GM18870 (cell line): ENCODE results near the gene UGT1A1.
"Not testable (repeated sequence)": the region's sequence is repeated elsewhere in the genome, so short reads cannot be mapped to it uniquely, and the experiment has no call there.

ENCODE experiments used
- ATAC-seq: cut with Tn5 transposase; IDR thresholded peaks from one replicate; pipeline ENCODE4 v1.9.1; 2021; ENCODE audit warnings: moderate library complexity; ENCODE audit not compliant: unreplicated experiment

UGT1A1 gene

DNA sequence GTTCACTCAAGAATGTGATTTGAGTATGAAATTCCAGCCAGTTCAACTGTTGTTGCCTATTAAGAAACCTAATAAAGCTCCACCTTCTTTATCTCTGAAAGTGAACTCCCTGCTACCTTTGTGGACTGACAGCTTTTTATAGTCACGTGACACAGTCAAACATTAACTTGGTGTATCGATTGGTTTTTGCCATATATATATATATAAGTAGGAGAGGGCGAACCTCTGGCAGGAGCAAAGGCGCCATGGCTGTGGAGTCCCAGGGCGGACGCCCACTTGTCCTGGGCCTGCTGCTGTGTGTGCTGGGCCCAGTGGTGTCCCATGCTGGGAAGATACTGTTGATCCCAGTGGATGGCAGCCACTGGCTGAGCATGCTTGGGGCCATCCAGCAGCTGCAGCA, at the start of gene UGT1A1:
Gene UGT1A1 (plus strand): TSS at position 228 of the 400 bp plus-strand sequence. CDS start 18 bp downstream, at position 246.
- no peak for ATAC-seq

DNA sequence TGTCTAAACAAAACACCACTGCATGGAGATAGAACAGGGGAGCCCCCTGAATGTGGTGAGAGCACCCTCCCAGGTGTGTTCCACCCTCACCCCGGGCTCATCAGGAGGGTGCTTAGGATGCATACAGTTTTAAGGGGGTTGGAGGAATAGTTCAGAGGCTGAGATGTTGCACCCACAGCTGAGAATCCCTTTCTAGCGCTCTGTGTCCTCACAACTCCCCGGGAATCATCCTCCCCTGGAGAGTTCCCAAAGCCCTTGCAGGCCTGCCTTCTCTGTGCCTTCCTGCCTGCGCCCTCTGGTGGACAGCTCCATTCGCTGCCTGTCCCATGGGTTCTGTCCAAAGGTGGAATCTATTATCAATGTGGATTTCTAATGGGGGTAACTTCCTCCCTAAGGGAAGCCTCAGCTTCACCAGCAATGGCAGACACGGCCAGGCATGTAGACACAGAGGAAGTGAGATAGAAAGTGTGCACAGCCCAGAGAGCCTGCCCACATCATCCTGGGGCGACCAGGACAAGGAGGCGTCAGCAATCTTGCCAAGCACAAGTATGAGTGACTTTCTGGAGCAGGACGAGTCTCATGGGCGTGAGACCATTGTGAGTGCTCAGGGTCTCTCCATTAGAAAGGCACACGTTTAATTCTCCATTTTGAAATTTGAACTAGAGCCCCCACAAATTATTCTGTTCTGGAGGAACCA, 48.6 kb upstream of the UGT1A1 start:
- no peak for ATAC-seq

DNA sequence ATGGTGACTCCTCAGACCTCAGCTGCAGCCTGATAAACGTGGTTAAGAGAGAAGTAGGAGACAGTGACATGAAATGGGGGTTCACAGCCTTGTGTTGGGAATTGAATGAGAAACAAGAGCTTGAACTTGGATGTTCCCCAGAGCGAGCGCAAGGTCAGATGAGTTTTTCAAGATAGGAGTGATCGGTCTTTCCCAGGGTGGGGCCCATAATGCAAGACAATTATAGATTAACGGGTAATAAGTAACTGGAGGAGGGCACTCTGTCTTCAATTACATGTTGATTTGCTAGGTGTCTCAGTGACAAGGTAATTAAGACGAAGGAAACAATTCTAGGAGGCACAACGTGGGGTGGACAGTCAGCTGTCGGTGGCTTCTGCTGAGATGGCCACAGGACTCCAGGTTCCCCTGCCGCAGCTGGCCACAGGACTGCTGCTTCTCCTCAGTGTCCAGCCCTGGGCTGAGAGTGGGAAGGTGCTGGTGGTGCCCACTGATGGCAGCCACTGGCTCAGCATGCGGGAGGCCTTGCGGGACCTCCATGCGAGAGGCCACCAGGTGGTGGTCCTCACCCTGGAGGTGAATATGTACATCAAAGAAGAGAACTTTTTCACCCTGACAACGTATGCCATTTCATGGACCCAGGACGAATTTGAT, 47.3 kb upstream of the UGT1A1 start, which contains the start of gene UGT1A5:
Gene UGT1A5 (plus strand): TSS at position 297 of the 651 bp plus-strand sequence. CDS start 85 bp downstream, at position 382.
- ATAC-seq: no peak

DNA sequence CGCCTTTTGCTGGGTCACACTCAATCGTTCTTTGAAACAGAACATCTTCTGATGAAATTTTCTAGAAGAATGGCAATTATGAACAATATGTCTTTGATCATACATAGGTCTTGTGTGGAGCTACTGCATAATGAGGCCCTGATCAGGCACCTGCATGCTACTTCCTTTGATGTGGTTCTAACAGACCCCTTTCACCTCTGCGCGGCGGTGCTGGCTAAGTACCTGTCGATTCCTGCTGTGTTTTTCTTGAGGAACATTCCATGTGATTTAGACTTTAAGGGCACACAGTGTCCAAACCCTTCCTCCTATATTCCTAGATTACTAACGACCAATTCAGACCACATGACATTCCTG, 46.8 kb upstream of the UGT1A1 start:
- no peak for ATAC-seq

- ATAC-seq: no peak
Measured at GRCh38 chr2:233714121-233714520, 45.9 kb upstream of the UGT1A1 start.

- ATAC-seq: no peak
Measured at GRCh38 chr2:233718552-233718951, 41.5 kb upstream of the UGT1A1 start, which contains the start of gene UGT1A4. TSS of gene UGT1A4 (plus strand) at chr2:233718736. CDS start at chr2:233718821, 85 bp downstream.

GRCh38 chr2:233728723-233729301, 31.3 kb upstream of the UGT1A1 start, which contains the start of gene UGT1A3:
TSS of gene UGT1A3 (plus strand) at chr2:233729042. CDS start at chr2:233729127, 85 bp downstream.
- ATAC-seq: no peak

- not testable (repeated sequence) for ATAC-seq
Measured at GRCh38 chr2:233736868-233737653, 23.0 kb upstream of the UGT1A1 start.

DNA sequence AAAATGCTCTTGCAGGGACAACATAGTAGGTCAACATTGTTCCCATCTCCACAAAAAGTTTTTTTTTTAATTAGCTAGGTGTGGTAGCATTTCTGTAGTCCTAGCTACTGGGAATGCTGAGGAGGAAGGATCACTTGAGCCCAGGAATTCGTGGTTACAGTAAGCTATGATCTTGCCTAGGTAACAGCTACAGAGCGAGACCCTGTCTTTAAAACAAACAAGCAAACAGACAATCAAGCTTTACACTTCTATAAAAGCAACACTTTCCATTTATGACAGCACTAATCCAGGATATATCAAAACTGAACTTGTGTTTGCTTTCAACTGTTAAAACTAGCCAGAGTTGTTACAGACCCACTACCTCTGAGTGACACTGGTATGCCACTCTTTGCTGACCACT, 19.2 kb upstream of the UGT1A1 start:
- ATAC-seq: no peak

DNA sequence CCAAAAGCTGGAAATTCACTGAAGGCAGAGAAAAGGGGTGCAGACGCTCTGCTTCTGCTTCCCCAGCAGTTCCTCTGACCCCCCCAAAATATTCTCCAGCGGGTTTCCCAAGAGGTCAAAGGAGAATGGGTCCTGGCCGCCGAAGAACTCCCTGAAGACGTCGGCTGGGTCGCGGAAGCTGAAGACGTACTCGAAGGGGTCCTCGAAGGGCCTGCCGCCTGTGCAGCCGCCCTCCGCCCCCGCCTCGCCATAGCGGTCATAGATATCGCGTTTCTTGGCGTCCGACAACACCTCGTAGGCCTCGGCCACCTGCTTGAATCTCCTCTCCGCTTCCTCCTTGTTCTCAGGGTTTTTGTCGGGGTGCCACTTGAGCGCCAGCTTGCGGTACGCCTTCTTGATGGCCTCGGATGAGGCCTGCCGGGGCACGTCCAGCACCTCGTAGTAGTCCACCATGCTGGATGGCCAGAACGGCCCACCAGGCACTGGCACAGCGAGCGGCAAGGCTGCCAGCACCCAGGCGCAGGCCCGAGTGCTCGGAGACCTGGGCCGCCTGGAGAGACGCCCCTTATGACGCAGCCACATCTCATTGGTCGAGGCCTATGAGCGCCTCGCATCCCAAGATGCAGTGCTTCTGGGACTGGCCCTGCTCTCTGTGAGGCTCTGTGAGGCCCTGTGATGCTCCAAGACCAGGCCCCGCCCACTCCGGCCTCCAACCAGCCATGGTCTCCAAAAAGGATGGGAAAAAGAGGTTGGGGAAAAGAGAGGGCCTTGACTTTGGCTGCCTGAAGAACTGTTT, 16.4 kb upstream of the UGT1A1 start:
- ATAC-seq: no peak

DNA sequence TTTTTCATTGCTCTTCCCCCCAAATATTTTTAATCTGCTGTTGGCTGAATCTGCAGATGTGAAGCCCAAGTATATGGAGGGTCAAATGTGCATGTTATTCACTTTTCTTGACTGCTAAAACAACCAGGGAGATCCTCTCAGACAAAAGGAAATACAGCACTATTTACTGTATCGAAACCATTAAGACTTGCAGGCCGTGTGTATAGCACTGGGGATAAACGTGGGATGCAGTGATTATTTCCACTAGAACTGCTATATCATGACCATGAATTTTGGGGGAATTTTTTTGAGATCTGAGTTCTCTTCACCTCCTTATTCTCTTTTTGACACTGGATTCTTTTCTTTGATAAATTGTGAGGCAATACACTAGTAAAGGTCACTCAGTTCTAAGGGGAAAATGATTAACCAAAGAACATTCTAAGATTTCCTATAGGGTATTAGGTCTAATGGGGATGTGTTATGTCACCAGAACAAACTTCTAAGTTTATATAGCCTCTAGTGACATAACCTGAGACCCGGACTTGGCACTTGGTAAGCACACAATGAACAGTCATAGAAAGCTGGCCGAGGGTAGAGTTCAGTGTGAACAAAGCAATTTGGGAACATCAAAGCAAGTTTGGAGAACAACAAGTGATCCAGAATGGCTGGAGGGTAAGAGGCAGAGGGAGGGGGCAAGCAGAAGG, 14.9 kb upstream of the UGT1A1 start:
- no peak for ATAC-seq

DNA sequence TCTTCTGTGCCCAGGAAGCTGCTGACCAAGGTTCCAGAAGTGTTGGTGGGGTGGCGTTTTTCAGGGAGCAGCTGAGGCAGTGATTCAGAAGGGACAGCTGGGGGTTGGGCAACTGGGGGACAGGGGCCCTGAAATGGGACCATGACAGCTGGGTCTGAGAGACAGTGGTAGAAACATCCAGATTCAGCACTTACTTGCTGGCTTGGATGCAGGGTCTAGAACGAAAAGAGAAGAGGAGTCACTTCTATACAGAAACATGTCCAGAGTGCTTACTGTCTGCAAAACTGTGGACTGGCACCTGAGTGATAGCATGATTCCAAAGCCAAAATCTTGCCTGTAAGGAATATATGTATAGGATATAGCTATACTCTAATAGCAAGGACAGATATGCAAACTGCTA, 14.2 kb upstream of the UGT1A1 start:
- ATAC-seq: not testable (repeated sequence)

GRCh38 chr2:233746475-233747282, 13.4 kb upstream of the UGT1A1 start:
- no peak for ATAC-seq

DNA sequence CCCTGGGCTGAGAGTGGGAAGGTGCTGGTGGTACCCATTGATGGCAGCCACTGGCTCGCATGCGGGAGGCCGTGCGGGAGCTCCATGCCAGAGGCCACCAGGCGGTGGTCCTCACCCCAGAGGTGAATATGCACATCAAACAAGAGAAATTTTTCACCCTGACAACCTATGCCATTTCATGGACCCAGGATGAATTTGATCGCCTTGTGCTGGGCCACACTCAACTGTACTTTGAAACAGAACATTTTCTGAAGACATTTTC, 12.9 kb upstream of the UGT1A1 start:
- no peak for ATAC-seq

DNA sequence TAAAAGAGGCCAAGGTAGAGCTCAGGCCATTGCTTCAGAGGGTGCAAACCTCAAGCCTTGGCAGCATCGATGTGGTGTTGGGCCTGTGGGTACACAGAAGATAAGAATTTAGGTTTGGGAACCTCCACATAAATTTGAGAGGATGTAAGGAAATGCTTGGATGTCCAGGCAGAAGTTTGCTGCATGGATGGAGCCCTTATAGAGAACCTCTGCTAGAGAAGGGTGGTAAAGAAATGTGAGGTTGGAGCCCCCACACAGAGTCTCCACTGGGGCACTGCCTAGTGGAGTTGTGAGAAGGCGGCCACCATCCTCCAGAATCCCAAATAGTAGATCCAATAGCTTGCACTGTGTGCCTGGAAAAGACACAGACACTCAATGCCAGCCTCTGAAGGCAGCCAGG, 9.4 kb upstream of the UGT1A1 start:
- ATAC-seq: not testable (repeated sequence)

- ATAC-seq: not testable (repeated sequence)
Measured at GRCh38 chr2:233751212-233752009, 8.7 kb upstream of the UGT1A1 start.

GRCh38 chr2:233754872-233755611, 5.0 kb upstream of the UGT1A1 start:
- ATAC-seq: no peak
